HG03378 (cell line): ENCODE data around the gene CTPS2.
"Not testable (repeated sequence)": the region's sequence is repeated elsewhere in the genome, so short reads cannot be mapped to it uniquely, and the experiment has no call there.

ENCODE experiments used
- ATAC-seq: cut with Tn5 transposase; IDR thresholded peaks from one replicate; pipeline ENCODE4 v1.9.1; 2021; ENCODE audit warnings: mild to moderate bottlenecking, moderate library complexity; ENCODE audit not compliant: unreplicated experiment

The CTPS2 gene

GRCh38 chrX:16575388-16575787 lies 137.1 kb downstream of the CTPS2 start:
- not testable (repeated sequence) for ATAC-seq

- no peak for ATAC-seq
Observed at GRCh38 chrX:16573781-16574180, 138.7 kb downstream of the CTPS2 start.

- ATAC-seq: no peak
Observed at GRCh38 chrX:16567681-16568080, 144.8 kb downstream of the CTPS2 start.

- no peak for ATAC-seq
Observed at GRCh38 chrX:16566571-16566970, 145.9 kb downstream of the CTPS2 start.

GRCh38 chrX:16560173-16560572 lies 152.3 kb downstream of the CTPS2 start:
- ATAC-seq: no peak

- no peak for ATAC-seq
Observed at GRCh38 chrX:16559206-16559619, 153.3 kb downstream of the CTPS2 start.

GRCh38 chrX:16558489-16558888 lies 154.0 kb downstream of the CTPS2 start:
- no peak for ATAC-seq

GRCh38 chrX:16552546-16552945 lies 159.9 kb downstream of the CTPS2 start:
- ATAC-seq: no peak

- ATAC-seq: no peak
Observed at GRCh38 chrX:16547644-16548043, 164.8 kb downstream of the CTPS2 start.

- ATAC-seq: no peak
Observed at GRCh38 chrX:16544969-16545368, 167.5 kb downstream of the CTPS2 start.
